Subcutaneous abdominal adipose tissue (tissue), 5 donors: ENCODE data around the gene AFDN.

ENCODE experiments used
- H3K27ac ChIP-seq: one replicate; pipeline ENCODE4 v1.7.0; 2013; ENCODE audit warnings: low read depth, mild to moderate bottlenecking, inconsistent platforms, low read length, moderate library complexity
- H3K27me3 ChIP-seq, 5 donors: one replicate each; pipeline ENCODE4 v1.7.0; 2013; ENCODE audit warnings: low read length in 5 of 5, inconsistent platforms in 1 of 5; ENCODE audit not compliant: control insufficient read depth in 5 of 5, insufficient read depth in 4 of 5
- H3K36me3 ChIP-seq, 5 donors: one replicate each; pipeline ENCODE4 v1.7.0; 2013; ENCODE audit warnings: low read length in 5 of 5; ENCODE audit not compliant: control insufficient read depth in 5 of 5, insufficient read depth in 5 of 5
- H3K4me1 ChIP-seq, 5 donors: one replicate each; pipeline ENCODE4 v1.7.0; 2013; ENCODE audit warnings: low read length in 5 of 5, mild to moderate bottlenecking in 3 of 5, moderate library complexity in 1 of 5; ENCODE audit not compliant: control insufficient read depth in 5 of 5, insufficient read depth in 5 of 5
- H3K4me3 ChIP-seq, 5 donors: one replicate each; pipeline ENCODE4 v1.7.0; 2013; ENCODE audit warnings: low read length in 5 of 5, low read depth in 1 of 5
- H3K9ac ChIP-seq, 5 donors: one replicate each; pipeline ENCODE4 v1.7.0; 2013; ENCODE audit warnings: low read length in 5 of 5, mild to moderate bottlenecking in 4 of 5, moderate library complexity in 3 of 5
- H3K9me3 ChIP-seq, 5 donors: one replicate each; pipeline ENCODE4 v1.7.0; 2013; ENCODE audit warnings: low read length in 5 of 5; ENCODE audit not compliant: control insufficient read depth in 5 of 5
- donor health status: healthy.
- donor health status: healthy.
- donor health status: healthy.
- donor health status: healthy.
- donor health status: healthy.

AFDN gene

GRCh38 chr6:167827583-167828324, 1.0 kb downstream of the AFDN start:
- Histone ChIP-seq H3K27ac (peak overlapping the region; percentile 81), H3K36me3 (no peaks in the 10 kb centered on the region), H3K4me3 (peak overlapping the region; percentile 75 to 82 (median 77)), H3K9ac (peak overlapping the region; percentile 43 to 77 (median 62)), H3K9me3 (no peaks in the 10 kb centered on the region), H3K27me3 (peaks cover 0 to 2% (median 0%) of the 10 kb centered on the region in 5 donors), H3K4me1 (peaks cover 0 to 32% (median 28%) of the 10 kb centered on the region in 5 donors)

- Histone ChIP-seq H3K36me3 (no peaks in the 10 kb centered on the region), H3K4me1 (peaks cover 0 to 39% (median 30%) of the 10 kb centered on the region in 5 donors), H3K9ac (peak overlapping the region in 4 of 5 donors; percentile 45 to 77 (median 66)), H3K4me3 (peak overlapping the region; percentile 75 to 82 (median 77)), H3K27me3 (peaks cover 0 to 2% (median 0%) of the 10 kb centered on the region in 5 donors), H3K9me3 (no peaks in the 10 kb centered on the region), H3K27ac (peak overlapping the region; percentile 81)
Measured at GRCh38 chr6:167828325-167828956, 1.7 kb downstream of the AFDN start.

- H3K27me3 ChIP-seq: peaks cover 0 to 2% (median 0%) of the 10 kb centered on the region in 5 donors
- no peaks in the 10 kb centered on the region for H3K36me3 ChIP-seq
- no peak overlapping the region for H3K9ac ChIP-seq
- peaks cover 0 to 39% (median 30%) of the 10 kb centered on the region in 5 donors for H3K4me1 ChIP-seq
- H3K9me3 ChIP-seq: no peaks in the 10 kb centered on the region
- peak overlapping the region; percentile 81 for H3K27ac ChIP-seq
- no peak overlapping the region for H3K4me3 ChIP-seq
Measured at GRCh38 chr6:167829513-167829912, 2.8 kb downstream of the AFDN start.

- no peaks in the 10 kb centered on the region for H3K9me3 ChIP-seq
- no peak overlapping the region for H3K4me3 ChIP-seq
- H3K36me3 ChIP-seq: no peaks in the 10 kb centered on the region
- no peak overlapping the region for H3K9ac ChIP-seq
- peaks cover 0 to 27% (median 16%) of the 10 kb centered on the region in 5 donors for H3K4me1 ChIP-seq
- H3K27me3 ChIP-seq: peaks cover 0 to 2% (median 0%) of the 10 kb centered on the region in 5 donors
- no peak overlapping the region for H3K27ac ChIP-seq
Measured at GRCh38 chr6:167831281-167831828, 4.6 kb downstream of the AFDN start.

GRCh38 chr6:167832497-167833395, 6.0 kb downstream of the AFDN start:
- Histone ChIP-seq H3K27me3 (peaks cover 0 to 2% (median 0%) of the 10 kb centered on the region in 5 donors), H3K4me3 (peak overlapping the region in 1 of 5 donors; percentile 1), H3K36me3 (no peaks in the 10 kb centered on the region), H3K27ac (no peak overlapping the region), H3K9ac (no peak overlapping the region), H3K4me1 (peaks cover 0 to 25% (median 12%) of the 10 kb centered on the region in 5 donors), H3K9me3 (no peaks in the 10 kb centered on the region)

GRCh38 chr6:167833396-167833763, 6.7 kb downstream of the AFDN start:
- no peak overlapping the region for H3K9ac ChIP-seq
- no peaks in the 10 kb centered on the region for H3K9me3 ChIP-seq
- H3K4me3 ChIP-seq: peak overlapping the region in 1 of 5 donors; percentile 1
- H3K27ac ChIP-seq: no peak overlapping the region
- H3K4me1 ChIP-seq: peaks cover 0 to 19% (median 6%) of the 10 kb centered on the region in 5 donors
- no peaks in the 10 kb centered on the region for H3K36me3 ChIP-seq
- H3K27me3 ChIP-seq: peaks cover 0 to 2% (median 0%) of the 10 kb centered on the region in 5 donors

GRCh38 chr6:167835260-167835659, 8.5 kb downstream of the AFDN start:
- no peak overlapping the region for H3K27ac ChIP-seq
- H3K27me3 ChIP-seq: no peaks in the 10 kb centered on the region
- H3K4me3 ChIP-seq: no peak overlapping the region
- H3K4me1 ChIP-seq: peaks cover 2 to 25% (median 10%) of the 10 kb centered on the region in 5 donors
- H3K9ac ChIP-seq: no peak overlapping the region
- no peaks in the 10 kb centered on the region for H3K36me3 ChIP-seq
- no peaks in the 10 kb centered on the region for H3K9me3 ChIP-seq

GRCh38 chr6:167836721-167837120, 10.0 kb downstream of the AFDN start:
- Histone ChIP-seq H3K9me3 (no peaks in the 10 kb centered on the region), H3K4me1 (peaks cover 2 to 28% (median 10%) of the 10 kb centered on the region in 5 donors), H3K27ac (no peak overlapping the region), H3K4me3 (no peak overlapping the region), H3K9ac (no peak overlapping the region), H3K27me3 (no peaks in the 10 kb centered on the region), H3K36me3 (no peaks in the 10 kb centered on the region)

GRCh38 chr6:167838207-167838748, 11.6 kb downstream of the AFDN start:
- no peak overlapping the region for H3K4me3 ChIP-seq

More at GRCh38 chr6:167838207-167838748, 11.6 kb downstream of the AFDN start:
- Histone ChIP-seq H3K27me3 (no peaks in the 10 kb centered on the region), H3K9ac (no peak overlapping the region), H3K36me3 (no peaks in the 10 kb centered on the region), H3K27ac (no peak overlapping the region), H3K4me1 (peaks cover 2 to 17% (median 5%) of the 10 kb centered on the region in 5 donors), H3K9me3 (no peaks in the 10 kb centered on the region)
